ENCODE results near the gene FRMD3. TPM values are rescaled to one million over a fixed set of nuclear protein-coding genes. Genes with fewer than 3 reads are reported as not detected.

The FRMD3 gene
- total RNA-seq, 1 experiment from 2014 or later = 1.9 TPM

GRCh38 chr9:83410701-83411100, 127.5 kb downstream of the FRMD3 start:
- Histone ChIP-seq H3K36me3 (ENCODE audit: low read depth) (no peaks in the 10 kb centered on the region), H3K27ac (no peak overlapping the region), H2AFZ (no peak overlapping the region), H3K27me3 (ENCODE audit: insufficient read depth, low read depth) (no peaks in the 10 kb centered on the region), H3K4me3 (no peak overlapping the region), H3K4me2 (no peak overlapping the region), H3K79me2 (ENCODE audit: low read depth) (no peaks in the 10 kb centered on the region), H3F3A (ENCODE audit: insufficient read depth, low read depth) (no peaks in the 10 kb centered on the region), H3K9me2 (ENCODE audit: insufficient read depth) (no peaks in the 10 kb centered on the region), H3K4me1 (replicated peaks; ENCODE audit: insufficient read depth) (no peaks in the 10 kb centered on the region), H4K20me1 (ENCODE audit: insufficient read depth) (no peaks in the 10 kb centered on the region), H3K9me3 (ENCODE audit: insufficient read depth, low read depth) (no peaks in the 10 kb centered on the region)
- ChIA-PET CTCF (no interaction called here), POLR2A (ENCODE audit: unreplicated experiment) (no interaction called here)
- intact Hi-C loops (cut with micrococcal nuclease; ENCODE audit: unreplicated experiment) = no loop called here
- DNase-seq = no peak
- no TSS peak for BruUV-seq (replicated peaks)
- TF ChIP-seq EZH2 (IDR thresholded peaks at IDR 0.05; ENCODE audit: low read depth) (no peak), CTCF (conservative IDR thresholded peaks at IDR 0.05) (no peak)

- TF ChIP-seq EZH2 (IDR thresholded peaks at IDR 0.05; ENCODE audit: low read depth) = no peak
- no peak for TF ChIP-seq CTCF (conservative IDR thresholded peaks at IDR 0.05)
- no peaks in the 10 kb centered on the region for H3K9me3 ChIP-seq (ENCODE audit: insufficient read depth, low read depth)
- H2AFZ ChIP-seq = no peak overlapping the region
- no peaks in the 10 kb centered on the region for H3F3A ChIP-seq (ENCODE audit: insufficient read depth, low read depth)
- H3K79me2 ChIP-seq (ENCODE audit: low read depth) = no peaks in the 10 kb centered on the region
- no peaks in the 10 kb centered on the region for H3K36me3 ChIP-seq (ENCODE audit: low read depth)
- intact Hi-C loops (cut with micrococcal nuclease; ENCODE audit: unreplicated experiment) = no loop called here
- ChIA-PET CTCF (no interaction called here), POLR2A (ENCODE audit: unreplicated experiment) (no interaction called here)
- no peak overlapping the region for H3K4me3 ChIP-seq
- DNase-seq = no peak
- H4K20me1 ChIP-seq (ENCODE audit: insufficient read depth) = no peaks in the 10 kb centered on the region
- no peaks in the 10 kb centered on the region for H3K27me3 ChIP-seq (ENCODE audit: insufficient read depth, low read depth)
- H3K27ac ChIP-seq = no peak overlapping the region
- no peaks in the 10 kb centered on the region for H3K9me2 ChIP-seq (ENCODE audit: insufficient read depth)
- H3K4me2 ChIP-seq = no peak overlapping the region
- no TSS peak for BruUV-seq (replicated peaks)
- H3K4me1 ChIP-seq (replicated peaks; ENCODE audit: insufficient read depth) = no peaks in the 10 kb centered on the region
Observed at GRCh38 chr9:83406921-83407320, 131.3 kb downstream of the FRMD3 start.

- no peak for TF ChIP-seq EZH2 (IDR thresholded peaks at IDR 0.05; ENCODE audit: low read depth)
- Histone ChIP-seq H2AFZ (no peak overlapping the region), H3K9me3 (ENCODE audit: insufficient read depth, low read depth) (no peaks in the 10 kb centered on the region), H3K4me2 (no peak overlapping the region), H3K27me3 (ENCODE audit: insufficient read depth, low read depth) (no peaks in the 10 kb centered on the region), H3K4me3 (no peak overlapping the region), H3K79me2 (ENCODE audit: low read depth) (no peaks in the 10 kb centered on the region), H3F3A (ENCODE audit: insufficient read depth, low read depth) (no peaks in the 10 kb centered on the region), H4K20me1 (ENCODE audit: insufficient read depth) (no peaks in the 10 kb centered on the region), H3K27ac (no peak overlapping the region), H3K4me1 (replicated peaks; ENCODE audit: insufficient read depth) (no peaks in the 10 kb centered on the region), H3K9me2 (ENCODE audit: insufficient read depth) (no peaks in the 10 kb centered on the region), H3K36me3 (ENCODE audit: low read depth) (no peaks in the 10 kb centered on the region)
- intact Hi-C loops (cut with micrococcal nuclease; ENCODE audit: unreplicated experiment) = no loop called here
- BruUV-seq (replicated peaks) = no TSS peak
- CTCF ChIA-PET = no interaction called here
- no peak for DNase-seq
- POLR2A ChIA-PET (ENCODE audit: unreplicated experiment) = no interaction called here
Observed at GRCh38 chr9:83405759-83406158, 132.4 kb downstream of the FRMD3 start.

GRCh38 chr9:83403527-83404238, 134.5 kb downstream of the FRMD3 start:
- no TSS peak for BruUV-seq (replicated peaks)
- Histone ChIP-seq H2AFZ (no peak overlapping the region), H3K27ac (no peak overlapping the region), H3K9me2 (ENCODE audit: insufficient read depth) (no peaks in the 10 kb centered on the region), H3K4me1 (replicated peaks; ENCODE audit: insufficient read depth) (no peaks in the 10 kb centered on the region), H4K20me1 (ENCODE audit: insufficient read depth) (no peaks in the 10 kb centered on the region), H3K4me3 (no peak overlapping the region), H3K9me3 (ENCODE audit: insufficient read depth, low read depth) (no peaks in the 10 kb centered on the region), H3K27me3 (ENCODE audit: insufficient read depth, low read depth) (no peaks in the 10 kb centered on the region), H3K79me2 (ENCODE audit: low read depth) (no peaks in the 10 kb centered on the region), H3K4me2 (no peak overlapping the region), H3F3A (ENCODE audit: insufficient read depth, low read depth) (no peaks in the 10 kb centered on the region), H3K36me3 (ENCODE audit: low read depth) (no peaks in the 10 kb centered on the region)
- ChIA-PET POLR2A (ENCODE audit: unreplicated experiment) (interaction anchor here (0.7 kb wide), 1 partner anchor 68 kb away, joined by 3 read pairs; no protein-coding TSS in a partner anchor), CTCF (interaction anchor here (0.5 kb wide), 1 partner anchor 69 kb away, joined by 3 read pairs; no protein-coding TSS in a partner anchor)
- intact Hi-C loops (cut with micrococcal nuclease; ENCODE audit: unreplicated experiment) = no loop called here
- no peak for DNase-seq
- TF ChIP-seq CTCF (conservative IDR thresholded peaks at IDR 0.05) (no peak), EZH2 (IDR thresholded peaks at IDR 0.05; ENCODE audit: low read depth) (no peak)
